ENCODE data around the gene ZBED3. TPM values are rescaled to one million over a fixed set of nuclear protein-coding genes. Genes with fewer than 3 reads are reported as not detected.
"Not testable (repeated sequence)": the region's sequence is repeated elsewhere in the genome, so short reads cannot be mapped to it uniquely, and the experiment has no call there.

The ZBED3 gene
- total RNA-seq, 4 donors from 2014 or later: 0.53 to 1.2 (median 0.94) TPM

DNA sequence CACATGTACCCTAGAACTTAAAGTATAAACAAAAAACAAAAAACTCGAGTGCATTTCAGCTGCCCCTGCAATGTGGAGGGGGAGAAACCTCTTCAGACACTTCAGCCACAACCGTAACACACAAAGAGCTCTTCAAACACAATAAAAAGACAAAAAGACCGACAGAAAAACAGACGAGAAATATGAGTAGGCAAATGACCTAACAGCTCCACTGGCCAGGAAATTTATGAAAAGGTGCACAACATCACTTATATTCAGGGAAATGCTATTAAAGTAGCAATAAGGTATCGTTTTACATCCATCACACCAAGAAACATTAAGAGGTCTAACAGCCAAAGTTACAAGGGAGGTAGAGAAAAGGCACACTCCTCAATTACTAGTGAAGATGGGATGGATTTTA is 6.2 kb downstream of the ZBED3 start:
- H3K27me3 ChIP-seq: no peaks in the 10 kb centered on the region
- H3K27ac ChIP-seq: no peak overlapping the region
- H3K36me3 ChIP-seq: no peaks in the 10 kb centered on the region
- H3K4me1 ChIP-seq: peaks cover 7 to 8% of the 10 kb centered on the region in 2 donors
- in situ Hi-C loops (cut with MboI; ENCODE audit: low sequenced_read_pairs in 4 of 4): no loop called here
- no peak for ATAC-seq
- H3K4me3 ChIP-seq: no peak overlapping the region
- TF ChIP-seq, protein P1, sequence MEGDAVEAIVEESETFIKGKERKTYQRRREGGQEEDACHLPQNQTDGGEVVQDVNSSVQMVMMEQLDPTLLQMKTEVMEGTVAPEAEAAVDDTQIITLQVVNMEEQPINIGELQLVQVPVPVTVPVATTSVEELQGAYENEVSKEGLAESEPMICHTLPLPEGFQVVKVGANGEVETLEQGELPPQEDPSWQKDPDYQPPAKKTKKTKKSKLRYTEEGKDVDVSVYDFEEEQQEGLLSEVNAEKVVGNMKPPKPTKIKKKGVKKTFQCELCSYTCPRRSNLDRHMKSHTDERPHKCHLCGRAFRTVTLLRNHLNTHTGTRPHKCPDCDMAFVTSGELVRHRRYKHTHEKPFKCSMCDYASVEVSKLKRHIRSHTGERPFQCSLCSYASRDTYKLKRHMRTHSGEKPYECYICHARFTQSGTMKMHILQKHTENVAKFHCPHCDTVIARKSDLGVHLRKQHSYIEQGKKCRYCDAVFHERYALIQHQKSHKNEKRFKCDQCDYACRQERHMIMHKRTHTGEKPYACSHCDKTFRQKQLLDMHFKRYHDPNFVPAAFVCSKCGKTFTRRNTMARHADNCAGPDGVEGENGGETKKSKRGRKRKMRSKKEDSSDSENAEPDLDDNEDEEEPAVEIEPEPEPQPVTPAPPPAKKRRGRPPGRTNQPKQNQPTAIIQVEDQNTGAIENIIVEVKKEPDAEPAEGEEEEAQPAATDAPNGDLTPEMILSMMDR (IDR thresholded peaks at IDR 0.05 in 4 of 5, conservative IDR thresholded peaks at IDR 0.05 in 1 of 5): no peak
- H3K9me3 ChIP-seq: no peaks in the 10 kb centered on the region
- no peak for DNase-seq
- intact Hi-C loops (cut with DNase I; ENCODE audit: low total_unique reads): no loop called here

DNA sequence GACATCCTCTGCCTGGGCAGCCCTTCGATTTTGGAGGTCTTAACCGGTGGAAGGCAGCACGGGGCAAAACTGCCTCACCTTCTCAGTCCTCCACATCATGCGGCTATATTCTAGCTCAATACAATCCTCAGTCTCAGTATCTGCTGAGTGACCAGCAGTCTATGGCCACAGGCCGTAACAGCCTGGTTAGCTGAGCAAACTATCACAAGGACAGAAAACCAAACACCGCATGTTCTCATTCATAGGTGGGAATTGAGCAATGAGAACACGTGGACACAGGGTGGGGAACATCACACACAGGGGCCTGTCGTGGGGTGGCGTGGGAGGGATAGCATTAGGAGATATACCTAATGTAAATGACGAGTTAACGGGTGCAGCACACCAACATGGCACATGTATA is 6.6 kb downstream of the ZBED3 start:
- H3K27ac ChIP-seq; in situ Hi-C loops (cut with MboI; ENCODE audit: low sequenced_read_pairs in 4 of 4); DNase-seq; intact Hi-C loops (cut with DNase I; ENCODE audit: low total_unique reads); ATAC-seq; H3K4me1 ChIP-seq; H3K9me3 ChIP-seq; H3K36me3 ChIP-seq; H3K27me3 ChIP-seq; H3K4me3 ChIP-seq: not testable (repeated sequence)

DNA sequence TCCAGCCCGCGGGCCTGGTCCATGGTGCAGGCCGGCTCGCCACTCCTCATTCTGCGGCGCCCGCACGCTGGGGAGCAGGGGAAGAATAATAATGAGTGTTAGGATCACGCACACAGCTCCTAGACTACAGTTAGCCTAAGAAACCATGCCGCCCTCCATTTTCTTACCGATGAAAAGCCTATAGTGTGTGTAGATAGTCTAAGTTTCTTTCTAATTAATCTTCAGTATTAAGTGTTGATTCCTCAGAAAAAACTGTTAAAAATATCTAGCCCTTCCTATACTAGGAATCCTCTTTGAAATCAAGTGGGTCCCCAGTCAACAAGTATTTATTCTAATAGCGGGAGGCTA is 9.3 kb downstream of the ZBED3 start:
- DNase-seq: no peak
- in situ Hi-C loops (cut with MboI; ENCODE audit: low sequenced_read_pairs in 4 of 4) (no loop called here), intact Hi-C loops (cut with DNase I; ENCODE audit: low total_unique reads) (loop anchor here (2.0 kb wide), 1 partner anchor 415 kb away; the partner anchor contains the start of gene WDR41)
- TF ChIP-seq, protein P1 (IDR thresholded peaks at IDR 0.05 in 4 of 5, conservative IDR thresholded peaks at IDR 0.05 in 1 of 5): no peak
- TF ChIP-seq POLR2A (IDR thresholded peaks at IDR 0.05): no peak
- Histone ChIP-seq H3K27ac (no peak overlapping the region), H3K27me3 (no peaks in the 10 kb centered on the region), H3K4me1 (peaks cover 3 to 4% of the 10 kb centered on the region in 2 donors), H3K4me3 (peak overlapping the region; percentile 38 to 55 (median 47)), H3K9me3 (no peaks in the 10 kb centered on the region), H3K36me3 (no peaks in the 10 kb centered on the region)
- ATAC-seq: no peak

DNA sequence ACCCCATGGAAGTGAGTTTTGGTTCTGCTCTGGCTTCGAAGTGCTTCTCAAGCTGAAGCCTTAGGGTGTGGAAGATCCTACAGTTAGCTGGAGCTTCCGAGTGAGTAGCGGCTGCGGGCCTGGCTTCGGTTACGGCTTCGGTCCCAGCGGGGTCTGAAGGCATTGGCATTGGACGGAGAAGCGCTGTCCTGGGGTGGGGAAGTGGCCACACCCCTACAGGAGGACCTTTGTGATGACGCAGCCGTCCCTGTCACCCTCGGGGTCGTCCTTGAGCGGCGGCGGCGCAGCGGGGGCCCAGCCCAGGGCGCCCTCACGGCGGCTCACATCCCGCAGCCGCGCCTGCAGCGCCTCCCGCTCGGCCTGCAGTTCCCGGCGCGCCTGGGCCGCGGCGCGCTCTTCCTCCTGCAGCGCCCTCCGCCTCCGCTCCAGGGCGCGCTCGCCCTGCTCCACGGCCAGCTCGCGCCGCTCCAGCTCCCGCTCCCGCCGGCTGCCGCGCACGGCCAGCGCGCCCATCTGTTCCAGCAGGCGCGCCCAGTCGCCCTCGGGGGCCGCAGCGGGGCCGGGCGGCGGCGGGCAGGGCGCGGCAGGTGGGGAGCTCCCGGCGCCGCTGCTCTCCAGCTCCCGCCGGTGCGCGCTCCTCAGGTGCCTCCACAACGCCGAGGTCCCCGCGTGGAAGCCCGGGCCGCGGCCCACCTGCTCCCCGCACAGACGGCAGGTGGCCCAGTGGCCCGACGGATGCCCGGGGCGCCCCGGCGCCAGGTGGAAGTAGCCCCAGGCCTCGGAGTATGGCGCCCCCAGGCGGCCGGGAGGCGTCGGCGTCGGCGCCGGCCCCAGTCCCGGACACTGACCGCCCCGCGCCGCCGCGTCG is 9.9 kb downstream of the ZBED3 start:
- Histone ChIP-seq H3K4me1 (peaks cover 3 to 4% of the 10 kb centered on the region in 2 donors), H3K27me3 (no peaks in the 10 kb centered on the region), H3K9me3 (no peaks in the 10 kb centered on the region), H3K27ac (peak overlapping the region in 3 of 4 donors; percentile 11 to 57 (median 48)), H3K4me3 (peak overlapping the region; percentile 43 to 55 (median 50)), H3K36me3 (no peaks in the 10 kb centered on the region)
- intact Hi-C loops (cut with DNase I; ENCODE audit: low total_unique reads) (loop anchor here (2.0 kb wide), 1 partner anchor 416 kb away; the partner anchor contains the start of gene WDR41), in situ Hi-C loops (cut with MboI; ENCODE audit: low sequenced_read_pairs in 4 of 4) (no loop called here)
- DNase-seq (peak in 1 of 2 donors; percentile 38), ATAC-seq (peak; percentile 71 to 83)
- TF ChIP-seq, protein P1 (IDR thresholded peaks at IDR 0.05 in 4 of 5, conservative IDR thresholded peaks at IDR 0.05 in 1 of 5): peak in 4 of 5 experiments; percentile 46 to 81 (median 68)
- no peak for TF ChIP-seq POLR2A (IDR thresholded peaks at IDR 0.05)

DNA sequence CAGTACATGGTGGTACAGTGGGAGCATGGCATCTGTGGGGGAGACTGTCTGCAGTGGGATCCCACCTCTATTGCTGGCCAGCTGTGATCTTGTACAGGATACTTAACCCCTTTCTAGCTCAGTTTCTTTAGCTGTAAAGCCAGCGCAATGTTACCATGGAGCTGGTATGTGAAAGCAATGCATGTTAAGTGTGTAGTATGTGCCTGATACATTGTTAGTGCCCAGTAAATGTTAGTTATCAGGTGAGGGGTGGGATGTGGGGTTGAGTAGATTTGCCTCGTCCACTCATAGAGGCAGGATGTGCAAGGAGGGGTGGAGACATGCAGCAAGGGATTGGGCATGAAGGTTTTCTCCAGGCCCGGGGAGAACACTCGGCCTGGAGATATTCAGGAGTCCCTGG is 12.3 kb downstream of the ZBED3 start:
- H3K36me3 ChIP-seq: no peaks in the 10 kb centered on the region
- H3K4me1 ChIP-seq: peaks cover 3 to 4% of the 10 kb centered on the region in 2 donors
- intact Hi-C loops (cut with DNase I; ENCODE audit: low total_unique reads) (no loop called here), in situ Hi-C loops (cut with MboI; ENCODE audit: low sequenced_read_pairs in 4 of 4) (no loop called here)
- ATAC-seq: no peak
- H3K27ac ChIP-seq: no peak overlapping the region
- TF ChIP-seq, protein P1 (IDR thresholded peaks at IDR 0.05 in 4 of 5, conservative IDR thresholded peaks at IDR 0.05 in 1 of 5): no peak
- TF ChIP-seq POLR2A (IDR thresholded peaks at IDR 0.05): no peak
- DNase-seq: no peak
- no peaks in the 10 kb centered on the region for H3K9me3 ChIP-seq
- no peaks in the 10 kb centered on the region for H3K27me3 ChIP-seq
- no peak overlapping the region for H3K4me3 ChIP-seq

Measured in gastrocnemius medialis (tissue), 4 donors.